ENCODE measurements around the gene RNF166.

RNF166 gene

GRCh38 chr16:88692861-88693260 lies 13.3 kb downstream of the RNF166 start:
- no peak for DNase-seq (ENCODE audit: low spot score)

GRCh38 chr16:88691924-88692560 lies 14.2 kb downstream of the RNF166 start:
- no peak for DNase-seq (ENCODE audit: low spot score)

DNA sequence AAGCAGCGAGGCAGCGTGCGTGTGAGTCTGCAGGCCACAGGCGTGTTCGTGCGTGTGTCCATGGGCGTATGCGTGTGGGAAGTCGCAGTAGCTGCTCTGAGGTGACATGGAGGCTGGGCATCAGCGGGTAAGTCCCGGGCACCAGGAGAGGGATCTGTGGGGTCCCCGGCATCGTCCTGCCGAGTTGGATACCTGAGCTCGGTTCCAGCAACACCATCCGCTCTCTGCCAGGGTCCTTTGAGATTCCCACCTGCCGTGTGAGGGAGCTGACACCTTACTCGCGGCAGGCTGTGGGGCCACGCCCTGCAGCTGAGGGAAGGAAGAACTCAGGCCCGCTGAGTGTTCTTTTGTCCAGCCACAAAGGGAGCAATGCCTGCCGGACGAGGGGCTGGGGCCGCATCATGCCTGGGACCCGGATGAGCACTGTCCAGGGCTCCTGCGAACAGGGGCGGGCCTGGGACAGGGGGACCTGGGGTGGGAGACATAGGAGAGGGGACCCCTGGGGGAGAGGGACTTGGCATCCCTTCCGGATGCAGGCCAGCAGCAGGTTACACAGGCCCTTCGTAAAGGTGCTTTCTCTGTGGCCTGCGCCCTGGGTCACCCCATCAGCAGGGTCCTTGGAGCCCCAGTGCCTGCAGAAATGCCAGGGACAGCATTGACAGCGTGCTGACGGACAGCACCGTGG lies 14.9 kb downstream of the RNF166 start:
- DNase-seq (ENCODE audit: low spot score), result no peak

DNA sequence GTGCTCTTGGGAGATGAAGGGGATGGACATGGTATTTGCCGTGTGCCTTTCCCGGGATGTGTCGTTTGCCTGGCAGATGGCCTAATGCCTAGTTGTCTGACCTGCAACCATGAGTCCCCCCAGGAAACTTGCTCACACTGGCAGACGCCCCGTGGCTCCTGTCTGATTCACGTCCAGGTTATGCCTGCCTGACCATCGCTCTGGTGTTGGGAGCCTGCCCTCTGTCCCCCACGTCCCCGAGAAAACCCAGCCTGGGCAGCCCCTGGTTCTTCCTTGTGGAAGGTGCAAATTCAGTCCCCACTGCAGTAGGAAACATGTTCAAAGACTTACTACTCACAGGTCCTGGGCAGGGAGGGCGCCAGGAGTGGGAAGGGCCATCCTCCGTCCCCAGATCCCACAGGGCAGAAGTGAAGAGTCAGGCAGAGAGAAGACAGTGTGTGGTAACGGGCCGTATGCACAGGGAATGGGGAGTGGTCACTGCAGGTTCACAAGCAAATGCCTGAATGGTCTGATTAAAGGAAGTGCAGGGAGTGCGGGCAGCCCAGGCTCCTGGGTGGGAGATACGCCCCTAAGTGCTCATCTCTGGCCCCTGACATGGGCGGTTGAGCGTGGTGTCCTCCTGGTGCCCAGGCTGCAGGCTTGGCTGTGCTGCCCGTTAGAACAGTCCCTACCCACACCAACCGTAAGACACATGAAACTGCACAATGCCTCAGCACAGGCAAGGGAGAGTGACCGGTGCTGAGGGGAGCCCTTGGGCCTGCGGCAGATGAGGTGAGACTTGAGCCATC lies 15.7 kb downstream of the RNF166 start:
- DNase-seq (ENCODE audit: low spot score), result no peak

DNA sequence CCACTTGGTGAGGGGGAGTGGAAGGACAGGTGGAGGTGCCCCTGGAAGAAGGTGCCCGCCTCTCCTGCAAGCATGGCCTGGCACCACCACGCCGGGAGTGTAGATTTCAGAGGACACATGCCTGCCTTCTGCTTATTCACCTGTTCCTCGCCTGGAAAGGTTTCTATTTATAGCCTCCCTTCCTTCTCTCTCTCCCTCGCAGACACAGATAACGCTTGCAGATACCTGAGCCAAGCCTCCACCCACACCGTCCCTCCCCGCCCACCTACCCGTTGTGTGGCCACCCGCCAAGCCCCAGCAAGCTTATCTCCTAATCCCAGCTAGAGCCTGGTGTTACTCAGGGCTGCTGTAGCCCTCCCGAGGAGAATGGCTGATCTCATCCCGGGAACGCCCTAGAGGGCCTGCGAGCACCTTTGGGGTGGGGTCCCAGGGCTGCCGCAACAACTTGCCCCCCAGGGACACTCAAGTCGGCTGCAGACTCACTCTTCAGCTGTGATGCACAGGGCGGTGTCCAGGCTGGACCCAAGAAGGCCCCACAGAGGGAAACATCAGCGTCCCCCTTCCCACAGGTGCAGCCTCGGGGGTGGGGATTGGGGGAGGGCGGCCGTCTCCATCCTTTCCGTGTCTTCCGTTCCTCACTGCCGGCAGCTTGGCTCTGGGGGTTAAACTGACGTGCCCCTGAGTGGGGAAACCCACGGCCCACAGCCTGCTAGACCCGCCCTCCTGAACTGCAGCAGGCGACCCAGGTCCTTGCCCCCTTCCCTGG lies 18.0 kb downstream of the RNF166 start:
- peak; percentile 56 for DNase-seq (ENCODE audit: low spot score)

- DNase-seq (ENCODE audit: low spot score), result no peak
Measured at GRCh38 chr16:88687676-88688012, 18.6 kb downstream of the RNF166 start.

GRCh38 chr16:88687254-88687576 lies 19.0 kb downstream of the RNF166 start:
- no peak for DNase-seq (ENCODE audit: low spot score)

GRCh38 chr16:88686439-88687253 lies 19.6 kb downstream of the RNF166 start, which contains the start of gene SNAI3:
TSS of gene SNAI3 (minus strand) at chr16:88686507. CDS start at chr16:88686406, 101 bp downstream.
- peak; percentile 61 for DNase-seq (ENCODE audit: low spot score)

- DNase-seq (ENCODE audit: low spot score), result peak; percentile 9
Measured at GRCh38 chr16:88686062-88686438, 20.2 kb downstream of the RNF166 start.

DNA sequence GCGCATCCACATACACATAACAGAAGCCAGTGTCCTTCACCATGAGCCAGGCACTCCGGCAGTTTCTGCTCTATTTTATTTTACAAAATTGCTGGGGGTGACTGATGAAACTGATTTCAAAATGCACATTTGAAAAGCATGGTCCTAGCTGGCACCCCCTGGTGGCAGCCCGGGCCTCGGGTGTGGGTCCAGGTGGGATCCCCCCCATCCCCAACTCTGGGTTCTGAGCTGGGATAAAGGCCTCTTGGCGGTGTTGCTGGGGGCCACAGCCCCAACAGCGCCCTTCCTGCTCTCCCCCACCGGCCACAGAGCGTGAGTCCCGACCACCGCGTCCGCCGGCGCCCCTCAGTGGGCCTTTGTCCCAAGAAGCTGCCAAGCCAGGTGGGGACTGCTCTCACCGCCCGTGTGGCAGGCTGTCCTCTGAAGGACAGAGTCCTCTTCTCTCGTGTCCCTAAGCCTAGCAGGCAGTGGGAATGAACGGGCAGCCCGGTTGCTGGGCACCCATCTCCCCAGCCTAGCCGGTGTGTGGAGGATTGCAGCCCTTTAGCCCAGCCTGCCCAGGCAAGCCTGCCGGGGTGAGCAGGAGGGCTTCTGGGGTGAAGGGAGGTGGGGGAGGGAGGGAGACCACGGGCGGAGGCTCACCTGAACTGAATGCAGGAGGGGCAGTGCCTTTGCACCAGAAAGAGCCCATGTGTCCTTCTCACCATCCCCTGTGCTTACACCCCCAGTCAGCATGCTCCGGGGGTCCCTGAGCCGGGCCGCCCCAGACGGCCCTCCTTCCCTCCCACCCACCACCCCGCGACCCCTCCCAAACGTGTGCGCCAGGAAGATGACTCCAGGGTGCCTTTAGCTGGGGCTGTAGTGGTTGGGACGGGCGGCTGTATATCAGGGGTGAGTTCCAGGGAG lies 20.8 kb downstream of the RNF166 start:
- DNase-seq (ENCODE audit: low spot score), result no peak

DNA sequence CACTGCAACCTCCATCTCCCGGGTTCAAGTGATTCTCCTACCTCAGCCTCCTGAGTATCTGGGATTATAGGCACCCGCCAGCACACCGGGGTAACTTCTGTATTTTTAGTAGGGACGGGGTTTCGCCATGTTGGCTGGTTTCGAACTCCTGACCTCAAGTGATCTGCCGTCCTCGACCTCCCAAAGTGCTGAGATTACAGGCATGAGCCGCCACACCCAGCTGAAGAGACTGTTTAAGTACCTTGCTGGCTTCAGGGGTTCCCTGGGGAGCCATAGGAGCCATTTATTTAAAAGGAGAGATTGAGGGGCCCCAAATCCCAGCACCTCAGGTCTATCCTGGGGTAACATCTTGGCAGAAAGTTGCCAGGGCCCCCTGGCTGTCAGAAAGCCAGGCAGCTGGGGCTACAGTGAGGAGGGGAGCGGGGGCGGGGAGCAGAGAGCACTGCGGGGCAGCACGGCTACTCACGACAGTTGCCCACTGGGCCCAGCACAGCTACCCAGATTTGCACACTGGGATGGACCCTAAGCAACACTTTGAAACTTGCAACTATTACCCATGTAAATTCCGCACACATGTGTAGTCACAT lies 21.5 kb downstream of the RNF166 start:
- no peak for DNase-seq (ENCODE audit: low spot score)

DNA sequence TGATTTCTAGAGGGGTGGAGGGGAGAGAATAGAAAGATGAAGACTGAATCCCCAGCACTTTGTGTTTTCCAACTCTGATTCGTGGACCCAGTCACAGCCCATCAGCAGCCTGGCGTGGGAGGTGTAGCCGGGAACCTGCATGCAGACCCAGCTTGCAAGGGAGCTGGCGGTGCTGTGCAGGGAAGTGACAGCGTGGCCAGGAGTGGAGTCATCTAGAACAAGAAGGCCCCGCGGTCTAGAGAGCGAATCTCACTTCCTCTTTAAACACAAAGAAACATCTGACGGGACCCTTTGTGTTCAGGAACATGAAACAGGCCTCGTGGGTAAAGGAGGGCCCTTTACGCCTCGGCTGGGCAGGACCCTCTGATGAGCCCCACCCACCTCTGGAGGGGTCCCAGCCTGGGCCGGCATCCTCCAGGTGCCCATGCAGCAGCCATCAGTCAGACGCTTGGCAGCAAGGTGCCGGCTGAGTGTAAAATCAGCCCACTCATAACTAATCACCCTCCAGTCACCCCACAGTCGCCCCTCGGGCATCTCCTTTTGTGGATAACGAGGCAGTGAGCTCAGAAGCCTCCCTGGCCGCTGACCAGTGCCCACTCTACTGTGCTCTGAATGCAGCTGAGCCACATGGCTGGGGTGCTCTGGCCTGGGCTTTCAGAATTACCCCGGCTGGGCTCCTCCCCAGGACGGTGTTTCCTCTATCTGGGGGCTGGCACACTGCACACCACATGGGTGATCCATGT lies 24.3 kb downstream of the RNF166 start:
- no peak for DNase-seq (ENCODE audit: low spot score)

- no peak for DNase-seq (ENCODE audit: low spot score)
Measured at GRCh38 chr16:88681084-88681680, 25.0 kb downstream of the RNF166 start.

DNA sequence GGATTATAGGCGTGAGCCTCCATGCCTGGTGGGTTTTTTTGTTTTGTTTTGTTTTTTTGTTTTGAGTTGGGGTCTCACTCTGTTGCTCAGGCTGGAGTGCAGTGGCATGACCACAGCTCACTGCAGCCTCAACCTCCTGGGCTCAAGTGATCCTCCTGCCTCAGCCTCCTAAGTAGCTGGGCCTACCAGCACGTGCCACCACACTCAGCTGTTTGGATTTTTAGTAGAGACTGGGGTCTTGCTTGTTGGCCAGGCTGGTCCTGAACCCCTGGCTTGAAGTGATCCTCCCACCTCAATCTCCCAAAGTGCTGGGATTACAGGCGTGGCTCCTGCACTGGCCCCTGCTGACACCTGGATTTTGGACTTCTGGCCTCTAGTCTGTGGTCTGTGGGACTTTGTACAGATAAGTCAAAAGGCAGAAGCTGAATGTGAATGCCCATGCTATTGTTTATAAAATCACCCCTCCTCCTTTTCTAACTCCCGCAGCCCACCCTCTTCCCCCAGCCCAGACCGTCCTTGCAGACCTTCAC lies 25.6 kb downstream of the RNF166 start:
- no peak for DNase-seq (ENCODE audit: low spot score)

DNA sequence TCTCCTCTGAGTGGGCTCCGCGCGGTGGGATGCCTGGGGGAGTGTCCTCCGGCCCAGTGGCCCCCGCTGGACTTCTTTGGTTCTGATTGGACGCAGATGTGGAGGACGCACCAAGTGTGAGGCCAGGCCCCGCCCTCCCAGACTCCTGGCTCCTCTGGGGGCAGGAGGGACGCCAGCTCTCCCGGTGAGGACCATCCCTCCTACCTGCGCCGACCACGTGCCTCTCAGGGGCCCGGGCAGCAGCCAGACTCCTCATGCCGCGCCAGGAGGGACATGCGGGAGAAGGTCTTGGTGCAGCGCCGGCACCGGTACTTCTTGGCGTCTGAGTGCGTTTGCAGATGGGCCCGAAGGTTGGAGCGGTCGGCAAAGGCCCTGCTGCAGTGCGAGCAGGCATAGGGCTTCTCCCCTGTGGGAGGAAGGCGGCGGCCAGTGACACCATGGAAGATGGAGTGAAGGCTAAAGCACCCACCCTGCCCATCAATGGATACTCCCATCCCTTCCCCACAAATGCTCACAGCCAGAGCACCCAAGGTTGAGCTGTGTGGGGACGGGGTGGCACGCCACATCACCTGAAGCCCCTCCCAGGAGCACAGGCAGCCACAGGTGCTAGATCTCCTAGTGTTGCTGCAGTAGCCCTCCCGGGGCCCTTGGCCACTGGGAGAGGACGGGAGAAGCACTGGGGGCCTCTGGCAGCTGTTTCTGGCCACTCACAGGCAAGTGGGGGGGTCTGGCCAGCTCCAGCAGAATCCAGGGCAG lies 27.8 kb downstream of the RNF166 start:
- no peak for DNase-seq (ENCODE audit: low spot score)

GRCh38 chr16:88677721-88678120 lies 28.5 kb downstream of the RNF166 start:
- no peak for DNase-seq (ENCODE audit: low spot score)

- no peak for DNase-seq (ENCODE audit: low spot score)
Measured at GRCh38 chr16:88676502-88677242, 29.5 kb downstream of the RNF166 start.
